HL-60 (cell line): ENCODE data around the gene CRMP1.

Experiments used
- DNase-seq, 2 experiments: peaks; one replicate each; pipeline ENCODE4 v3.0.0-alpha.2; 2010 to 2020; ENCODE audit warnings: low read depth in 1 of 2, low spot score in 1 of 2
- H3K27ac ChIP-seq: fragments of 250-450 bp; sonication (Bioruptor Pico); replicated peaks from 2 replicates; pipeline ENCODE4 v1.5.1; 2020; ENCODE audit warnings: mild to moderate bottlenecking, moderate library complexity
- H3K27me3 ChIP-seq: fragments of 250-450 bp; sonication (Bioruptor Pico); 2 replicates; pipeline ENCODE4 v1.5.1; 2021; ENCODE audit warnings: mild to moderate bottlenecking, moderate library complexity; ENCODE audit not compliant: insufficient read depth, poor library complexity, severe bottlenecking
- H3K4me3 ChIP-seq: replicated peaks from 2 replicates; pipeline ENCODE4 v1.5.1; 2011; ENCODE audit warnings: mild to moderate bottlenecking, control low read depth, low read length; ENCODE audit not compliant: insufficient read depth
- GABPA ChIP-seq: IDR thresholded peaks from 2 replicates; pipeline ENCODE4 v1.6.1; 2012; ENCODE audit warnings: low read depth
- POLR2AphosphoS5 ChIP-seq: IDR thresholded peaks from 2 replicates; pipeline ENCODE4 v1.6.1; 2012; ENCODE audit warnings: low read depth
- SPI1 ChIP-seq: IDR thresholded peaks from 2 replicates; pipeline ENCODE4 v1.6.1; 2012; ENCODE audit warnings: low read depth, mild to moderate bottlenecking, borderline replicate concordance
- TF ChIP-seq, protein P1 (sequence below): IDR thresholded peaks from one replicate; pipeline ENCODE4 v1.5.1; 2011; ENCODE audit warnings: low read length, control low read depth, inconsistent platforms; ENCODE audit not compliant: insufficient read depth
- TF ChIP-seq, protein P2 (sequence below): IDR thresholded peaks from 2 replicates; pipeline ENCODE4 v1.6.1; 2012; ENCODE audit warnings: low read depth; ENCODE audit not compliant: insufficient replicate concordance

The CRMP1 gene

DNA sequence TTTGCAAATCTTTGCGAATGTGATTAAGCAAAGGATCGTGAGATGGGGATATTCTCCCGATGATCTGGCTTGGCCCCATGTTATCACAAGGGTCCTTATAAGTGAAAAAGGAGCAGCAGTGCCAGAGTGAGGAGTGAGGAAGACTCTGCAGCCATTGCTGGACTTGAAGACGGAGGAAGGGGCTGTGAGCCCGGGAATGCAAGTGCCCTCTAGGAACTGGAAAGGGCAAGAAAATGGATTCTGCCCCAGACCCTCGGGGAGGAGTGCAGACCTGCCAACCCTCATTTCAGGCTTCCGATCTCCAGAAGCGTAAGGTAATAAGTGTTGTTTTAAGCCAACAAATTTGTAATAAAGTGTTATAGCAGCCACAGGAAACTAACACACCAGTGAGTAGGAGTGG is 105.6 kb downstream of the CRMP1 start:
- DNase-seq, result no peak
- Histone ChIP-seq H3K27ac (no peak overlapping the region), H3K4me3 (no peak overlapping the region), H3K27me3 (no peaks in the 10 kb centered on the region)
- TF ChIP-seq GABPA (no peak), SPI1 (no peak), POLR2AphosphoS5 (no peak)
- TF ChIP-seq, protein P1, sequence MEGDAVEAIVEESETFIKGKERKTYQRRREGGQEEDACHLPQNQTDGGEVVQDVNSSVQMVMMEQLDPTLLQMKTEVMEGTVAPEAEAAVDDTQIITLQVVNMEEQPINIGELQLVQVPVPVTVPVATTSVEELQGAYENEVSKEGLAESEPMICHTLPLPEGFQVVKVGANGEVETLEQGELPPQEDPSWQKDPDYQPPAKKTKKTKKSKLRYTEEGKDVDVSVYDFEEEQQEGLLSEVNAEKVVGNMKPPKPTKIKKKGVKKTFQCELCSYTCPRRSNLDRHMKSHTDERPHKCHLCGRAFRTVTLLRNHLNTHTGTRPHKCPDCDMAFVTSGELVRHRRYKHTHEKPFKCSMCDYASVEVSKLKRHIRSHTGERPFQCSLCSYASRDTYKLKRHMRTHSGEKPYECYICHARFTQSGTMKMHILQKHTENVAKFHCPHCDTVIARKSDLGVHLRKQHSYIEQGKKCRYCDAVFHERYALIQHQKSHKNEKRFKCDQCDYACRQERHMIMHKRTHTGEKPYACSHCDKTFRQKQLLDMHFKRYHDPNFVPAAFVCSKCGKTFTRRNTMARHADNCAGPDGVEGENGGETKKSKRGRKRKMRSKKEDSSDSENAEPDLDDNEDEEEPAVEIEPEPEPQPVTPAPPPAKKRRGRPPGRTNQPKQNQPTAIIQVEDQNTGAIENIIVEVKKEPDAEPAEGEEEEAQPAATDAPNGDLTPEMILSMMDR, result no peak
- TF ChIP-seq, protein P2, sequence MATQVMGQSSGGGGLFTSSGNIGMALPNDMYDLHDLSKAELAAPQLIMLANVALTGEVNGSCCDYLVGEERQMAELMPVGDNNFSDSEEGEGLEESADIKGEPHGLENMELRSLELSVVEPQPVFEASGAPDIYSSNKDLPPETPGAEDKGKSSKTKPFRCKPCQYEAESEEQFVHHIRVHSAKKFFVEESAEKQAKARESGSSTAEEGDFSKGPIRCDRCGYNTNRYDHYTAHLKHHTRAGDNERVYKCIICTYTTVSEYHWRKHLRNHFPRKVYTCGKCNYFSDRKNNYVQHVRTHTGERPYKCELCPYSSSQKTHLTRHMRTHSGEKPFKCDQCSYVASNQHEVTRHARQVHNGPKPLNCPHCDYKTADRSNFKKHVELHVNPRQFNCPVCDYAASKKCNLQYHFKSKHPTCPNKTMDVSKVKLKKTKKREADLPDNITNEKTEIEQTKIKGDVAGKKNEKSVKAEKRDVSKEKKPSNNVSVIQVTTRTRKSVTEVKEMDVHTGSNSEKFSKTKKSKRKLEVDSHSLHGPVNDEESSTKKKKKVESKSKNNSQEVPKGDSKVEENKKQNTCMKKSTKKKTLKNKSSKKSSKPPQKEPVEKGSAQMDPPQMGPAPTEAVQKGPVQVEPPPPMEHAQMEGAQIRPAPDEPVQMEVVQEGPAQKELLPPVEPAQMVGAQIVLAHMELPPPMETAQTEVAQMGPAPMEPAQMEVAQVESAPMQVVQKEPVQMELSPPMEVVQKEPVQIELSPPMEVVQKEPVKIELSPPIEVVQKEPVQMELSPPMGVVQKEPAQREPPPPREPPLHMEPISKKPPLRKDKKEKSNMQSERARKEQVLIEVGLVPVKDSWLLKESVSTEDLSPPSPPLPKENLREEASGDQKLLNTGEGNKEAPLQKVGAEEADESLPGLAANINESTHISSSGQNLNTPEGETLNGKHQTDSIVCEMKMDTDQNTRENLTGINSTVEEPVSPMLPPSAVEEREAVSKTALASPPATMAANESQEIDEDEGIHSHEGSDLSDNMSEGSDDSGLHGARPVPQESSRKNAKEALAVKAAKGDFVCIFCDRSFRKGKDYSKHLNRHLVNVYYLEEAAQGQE, result no peak

DNA sequence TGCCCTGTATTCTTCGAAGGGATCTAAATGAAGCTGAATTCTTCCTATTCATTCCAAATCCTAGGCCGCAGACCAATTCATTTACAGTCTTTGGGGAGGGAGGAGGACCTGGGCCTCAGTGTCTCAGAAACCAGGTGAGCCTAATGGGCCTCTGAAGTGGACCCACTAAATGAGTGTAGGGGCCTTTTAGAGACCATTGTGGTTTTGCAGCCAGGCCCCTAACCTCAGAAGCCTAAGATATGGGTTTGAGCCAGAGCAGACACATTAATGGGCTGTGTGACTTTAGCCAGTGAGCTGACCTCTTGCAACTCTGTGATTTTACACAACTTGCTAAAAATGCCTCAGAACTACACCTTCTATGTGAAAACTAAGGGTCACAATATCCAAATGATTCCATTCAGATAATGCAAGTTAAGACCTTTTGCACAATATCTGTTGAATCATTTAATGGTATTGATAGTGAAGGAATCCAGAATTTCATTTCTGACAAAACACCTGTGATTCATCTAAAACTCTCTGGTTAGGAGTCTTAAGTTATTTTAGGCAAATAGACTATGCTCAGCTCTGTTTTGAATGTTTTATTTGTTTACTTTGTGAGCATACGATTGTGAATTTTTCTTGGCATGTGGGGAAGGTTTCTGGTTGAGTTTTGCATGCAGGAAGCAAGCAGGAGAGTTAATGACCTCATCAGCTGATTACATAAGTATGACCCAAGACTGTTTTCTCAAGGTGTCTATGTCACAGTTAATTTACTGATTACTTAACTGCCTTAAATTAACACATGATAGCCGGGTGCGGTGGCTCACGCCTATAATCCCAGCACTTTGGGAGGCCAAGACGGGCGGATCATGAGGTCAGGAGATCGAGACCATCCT is 106.8 kb downstream of the CRMP1 start:
- Histone ChIP-seq H3K27ac (no peak overlapping the region), H3K27me3 (no peaks in the 10 kb centered on the region), H3K4me3 (no peak overlapping the region)
- DNase-seq, result no peak
- TF ChIP-seq, protein P1, result no peak
- TF ChIP-seq SPI1 (no peak), POLR2AphosphoS5 (no peak), GABPA (no peak)
- TF ChIP-seq, protein P2, result no peak

DNA sequence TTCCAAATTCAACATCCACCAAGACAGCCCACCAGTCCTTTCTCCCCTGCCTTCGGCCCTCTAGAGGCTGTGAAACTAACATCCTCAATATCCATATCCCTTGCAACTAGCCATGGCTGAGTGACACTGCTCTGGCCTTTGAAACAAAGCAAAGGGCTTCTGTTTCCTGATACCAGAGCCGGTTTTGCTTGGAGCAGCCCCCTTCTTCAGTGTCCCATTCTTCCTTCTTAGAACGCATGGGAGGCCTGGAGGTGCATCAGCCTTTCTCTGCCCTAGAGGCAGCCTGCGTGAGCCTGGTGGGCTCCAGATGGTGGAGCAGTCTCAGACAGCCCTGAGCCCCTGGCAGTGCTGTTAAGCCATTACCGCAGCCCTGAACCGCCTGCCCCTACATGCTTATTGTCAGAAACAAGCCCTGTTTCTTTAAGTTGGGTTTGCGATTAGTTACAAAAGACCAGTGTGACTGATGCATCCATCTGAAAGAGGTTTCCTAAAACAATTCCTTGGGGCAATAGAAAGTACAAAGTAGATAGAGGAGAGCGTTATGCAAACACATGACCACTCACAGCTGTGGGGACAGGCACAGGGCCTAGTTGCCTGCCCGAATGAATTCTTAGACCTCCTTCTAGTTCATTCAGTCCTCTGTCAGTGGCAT is 107.8 kb downstream of the CRMP1 start:
- H3K27ac ChIP-seq, result no peak overlapping the region
- no peak overlapping the region for H3K4me3 ChIP-seq
- no peak for DNase-seq
- no peaks in the 10 kb centered on the region for H3K27me3 ChIP-seq
- TF ChIP-seq GABPA, result no peak
- TF ChIP-seq, protein P1, result no peak
- TF ChIP-seq POLR2AphosphoS5, result no peak
- TF ChIP-seq SPI1, result no peak
- TF ChIP-seq, protein P2, result no peak
